ENCODE data around the gene ZBTB21.
A peak's percentile ranks its signal among the peaks of the same experiment; 100 is the strongest.

ZBTB21 gene

DNA sequence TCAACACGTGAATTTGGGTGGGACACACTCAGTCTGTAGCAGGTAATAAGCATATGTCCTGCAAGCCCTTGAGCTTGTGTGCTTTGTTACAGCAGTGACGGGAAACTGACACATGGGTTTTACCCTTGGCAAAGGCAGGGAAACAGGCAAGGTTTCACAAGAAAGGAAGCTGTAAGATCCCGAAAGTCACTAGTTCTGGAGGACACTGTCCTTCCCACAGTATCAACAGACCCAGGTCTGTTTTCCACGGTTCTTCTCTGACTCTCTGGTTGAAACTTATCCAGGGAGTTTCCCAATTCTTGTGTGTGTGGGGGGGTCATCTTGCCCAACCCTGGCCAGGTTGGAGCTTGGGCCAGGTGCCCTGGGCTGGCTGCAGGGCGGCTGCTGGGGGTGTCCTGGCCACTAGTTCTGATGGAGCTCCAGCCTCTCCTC, 29.3 kb upstream of the ZBTB21 start:
- no peak for DNase-seq

DNA sequence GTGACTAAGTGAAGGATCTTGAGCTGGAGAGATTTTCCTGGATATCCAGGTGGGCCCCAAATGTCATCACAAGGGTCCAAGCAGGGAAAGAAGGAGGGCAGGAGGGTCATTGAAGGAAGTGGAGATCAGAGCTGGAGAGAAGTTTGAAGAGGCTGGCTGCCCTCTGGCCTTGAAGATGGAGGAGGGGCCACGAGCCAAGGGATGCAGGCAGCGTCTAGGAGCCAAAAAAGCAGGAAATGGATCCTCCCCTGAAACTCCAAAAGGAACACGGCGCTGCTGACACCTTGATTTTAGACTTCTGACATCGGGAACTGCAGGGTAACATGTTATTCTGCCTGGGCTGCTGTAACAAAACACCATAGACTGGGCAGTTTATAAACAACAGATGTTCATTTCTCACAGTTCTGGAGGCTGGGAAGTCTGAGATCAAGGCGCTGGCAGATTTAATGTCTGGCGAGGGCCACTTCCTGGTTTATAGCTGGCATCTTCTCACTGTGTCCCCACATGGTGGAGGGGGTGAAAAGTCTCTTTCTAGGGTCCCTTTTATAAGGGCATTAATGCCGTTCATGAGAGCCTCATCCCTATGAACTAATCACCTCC, 28.8 kb upstream of the ZBTB21 start:
- DNase-seq = no peak

DNA sequence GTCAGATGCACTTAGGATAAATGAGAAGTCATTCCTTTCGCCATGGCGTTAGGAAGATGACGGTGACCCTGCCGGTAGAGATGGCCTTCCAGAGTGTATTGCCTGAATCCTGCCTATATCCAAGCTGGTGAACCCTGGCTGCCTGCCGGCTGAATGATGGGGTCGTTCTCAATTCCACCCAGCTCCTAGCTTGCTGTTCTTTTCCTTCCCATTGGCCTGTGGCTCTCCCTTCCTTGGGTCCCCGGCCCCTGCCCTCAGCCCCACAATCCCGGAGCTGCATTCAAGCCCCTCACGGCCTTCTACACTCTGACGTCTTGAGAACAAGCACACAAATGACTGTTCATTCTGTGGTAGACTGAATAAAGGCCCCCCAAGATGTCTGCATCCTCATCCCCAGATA, 28.2 kb upstream of the ZBTB21 start:
- DNase-seq = no peak

DNA sequence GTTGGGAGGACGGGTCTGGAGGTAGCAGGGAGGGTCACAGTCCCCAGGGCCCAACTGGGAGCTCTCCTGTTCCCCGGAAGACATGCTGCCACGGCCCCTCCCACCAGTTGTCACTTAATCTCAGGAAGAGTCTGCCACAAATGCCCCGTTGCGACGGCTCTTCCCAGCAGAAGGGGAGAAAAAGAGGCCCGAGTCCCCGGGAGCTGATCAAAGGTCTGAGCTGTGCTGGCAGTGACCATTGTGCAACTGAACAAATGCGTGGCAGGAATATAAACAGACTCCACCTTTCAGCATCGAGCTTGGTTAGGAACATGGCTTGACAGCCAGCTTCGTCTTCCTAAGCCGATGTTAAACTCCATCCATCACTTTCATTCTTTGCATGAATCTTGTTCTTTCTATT, 27.8 kb upstream of the ZBTB21 start:
- DNase-seq = no peak

DNA sequence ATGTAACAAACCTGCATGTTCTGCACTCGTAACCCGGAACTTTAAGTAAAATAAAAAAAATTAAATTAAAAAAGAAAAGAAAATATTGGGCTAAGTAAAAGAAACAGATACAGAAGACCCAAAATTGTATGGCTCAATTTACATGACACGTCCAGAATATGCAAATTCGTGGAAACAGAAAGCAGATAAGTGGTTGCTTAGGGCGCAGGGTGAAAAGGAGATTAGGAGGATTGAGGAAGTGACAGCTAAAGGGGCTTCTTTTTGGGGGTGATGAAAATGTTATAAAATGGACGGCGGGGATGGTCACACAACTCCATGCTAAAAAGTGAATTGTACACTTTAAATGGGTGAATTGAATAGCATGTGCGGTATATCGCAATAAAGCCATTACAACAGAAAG, 27.4 kb upstream of the ZBTB21 start:
- no peak for DNase-seq

DNA sequence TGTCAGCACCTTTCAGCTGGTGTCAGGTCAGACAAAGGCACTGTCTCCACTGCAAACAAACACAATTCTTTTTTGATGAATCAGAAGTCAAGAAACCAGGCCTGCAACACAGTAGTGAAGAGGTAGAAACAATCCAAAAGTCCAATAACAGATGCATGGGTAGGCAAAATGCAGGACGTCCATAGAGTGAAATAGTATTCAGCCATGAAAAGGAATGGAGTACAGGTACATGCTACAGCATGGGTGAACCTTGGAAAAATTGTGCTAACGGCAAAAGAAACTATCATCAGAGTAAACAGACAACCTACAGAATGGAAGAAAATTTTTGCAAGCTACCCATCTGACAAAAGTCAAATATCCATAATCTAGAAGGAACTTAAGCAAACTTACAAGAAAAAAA, 26.2 kb upstream of the ZBTB21 start:
- DNase-seq = no peak

DNA sequence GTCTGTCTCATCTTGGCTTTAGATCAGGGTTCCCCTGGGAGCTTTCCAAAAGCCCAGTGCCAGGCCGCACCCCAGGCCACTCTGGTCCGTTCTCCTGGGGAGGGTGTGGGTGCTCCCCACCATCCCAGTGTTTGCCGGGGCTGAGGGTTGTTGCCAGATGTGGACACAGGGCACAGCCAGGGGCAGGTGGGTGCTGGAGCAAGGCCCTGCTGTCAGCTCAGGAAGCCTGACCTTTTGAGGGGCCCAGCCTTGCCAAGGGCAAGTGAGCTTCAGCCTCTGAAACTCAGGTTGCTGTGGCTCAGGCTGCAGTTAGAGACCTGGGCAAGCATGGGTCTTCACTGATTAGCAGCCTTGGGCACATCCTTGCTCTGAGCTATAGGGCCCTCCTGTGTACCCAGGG, 22.8 kb upstream of the ZBTB21 start:
- DNase-seq = no peak

DNA sequence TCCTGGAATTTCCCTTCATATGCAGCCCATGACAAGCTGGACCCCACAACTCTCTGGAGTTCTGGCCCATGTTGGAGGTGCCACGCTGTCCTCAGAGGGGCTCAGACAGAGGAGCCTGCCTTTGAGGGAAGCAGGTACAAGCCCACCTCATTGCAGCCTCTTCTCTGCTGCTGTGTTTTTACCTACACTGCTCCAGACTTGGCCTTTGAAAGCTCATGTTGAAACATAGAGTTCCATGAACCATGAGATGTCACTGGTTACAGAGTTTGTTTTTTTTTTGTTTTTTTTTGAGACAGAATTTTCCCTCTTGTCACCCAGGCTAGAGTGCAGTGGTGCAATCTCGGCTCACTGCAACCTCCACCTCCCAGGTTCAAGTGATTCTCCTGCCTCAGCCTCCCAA, 22.1 kb upstream of the ZBTB21 start:
- no peak for DNase-seq

DNA sequence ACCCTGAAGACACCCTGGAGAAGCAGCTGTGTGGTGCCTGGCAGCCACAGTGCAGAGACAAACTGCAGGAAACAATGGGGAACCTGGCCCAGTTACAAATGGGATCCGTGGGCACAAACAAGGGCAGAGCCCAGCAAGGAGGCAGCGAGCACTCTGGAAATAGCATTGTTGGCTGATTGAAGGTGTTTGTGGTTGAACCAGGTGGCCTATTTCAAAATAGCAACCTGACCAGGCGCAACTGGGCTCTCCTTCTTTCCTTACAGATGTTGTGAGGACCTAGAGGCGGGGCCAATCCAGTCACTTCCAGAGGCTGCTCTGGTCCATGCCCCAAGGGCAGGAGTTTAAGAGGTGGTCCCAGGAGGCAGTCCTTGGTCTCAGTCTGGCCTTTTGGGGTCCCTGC, 21.7 kb upstream of the ZBTB21 start:
- DNase-seq = no peak

DNA sequence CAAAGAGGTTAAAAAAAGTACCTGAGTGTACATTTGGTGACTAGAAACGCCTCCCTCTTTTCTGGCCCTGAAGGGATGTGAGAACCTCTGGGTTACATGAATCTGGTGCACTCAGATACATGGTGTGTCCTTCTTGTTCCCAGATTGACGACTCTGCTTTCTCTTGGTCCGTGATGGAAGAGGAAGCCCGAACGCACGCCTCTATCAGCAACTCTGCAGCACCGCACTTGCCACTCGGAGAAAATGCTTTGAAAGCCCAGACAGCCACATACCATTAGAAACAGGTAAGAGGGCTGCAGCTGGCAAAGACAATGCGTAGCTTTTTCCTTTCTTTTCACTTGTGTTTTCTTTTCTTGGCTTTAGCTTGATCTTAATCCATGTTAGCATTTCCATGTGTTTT, 21.1 kb upstream of the ZBTB21 start:
- no peak for DNase-seq

DNA sequence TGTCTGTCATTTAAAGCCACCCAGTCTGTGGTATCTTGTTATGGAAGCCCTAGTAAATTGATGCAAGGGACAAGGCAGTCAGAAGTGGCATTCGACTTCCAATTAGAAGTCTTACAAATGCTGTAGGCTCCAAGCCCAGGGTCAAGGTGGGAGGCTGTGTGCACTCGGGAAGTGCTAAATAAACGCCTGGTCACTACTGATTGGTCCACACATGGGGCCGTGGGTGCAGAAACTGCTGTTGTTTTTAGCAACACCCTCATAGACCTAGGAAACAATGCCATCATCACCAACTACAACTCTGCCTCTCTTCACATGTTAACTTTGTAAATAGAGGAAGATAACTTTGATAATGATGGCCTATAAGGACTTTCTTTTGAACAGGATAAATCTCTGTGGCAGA, 20.2 kb upstream of the ZBTB21 start:
- DNase-seq = no peak

DNA sequence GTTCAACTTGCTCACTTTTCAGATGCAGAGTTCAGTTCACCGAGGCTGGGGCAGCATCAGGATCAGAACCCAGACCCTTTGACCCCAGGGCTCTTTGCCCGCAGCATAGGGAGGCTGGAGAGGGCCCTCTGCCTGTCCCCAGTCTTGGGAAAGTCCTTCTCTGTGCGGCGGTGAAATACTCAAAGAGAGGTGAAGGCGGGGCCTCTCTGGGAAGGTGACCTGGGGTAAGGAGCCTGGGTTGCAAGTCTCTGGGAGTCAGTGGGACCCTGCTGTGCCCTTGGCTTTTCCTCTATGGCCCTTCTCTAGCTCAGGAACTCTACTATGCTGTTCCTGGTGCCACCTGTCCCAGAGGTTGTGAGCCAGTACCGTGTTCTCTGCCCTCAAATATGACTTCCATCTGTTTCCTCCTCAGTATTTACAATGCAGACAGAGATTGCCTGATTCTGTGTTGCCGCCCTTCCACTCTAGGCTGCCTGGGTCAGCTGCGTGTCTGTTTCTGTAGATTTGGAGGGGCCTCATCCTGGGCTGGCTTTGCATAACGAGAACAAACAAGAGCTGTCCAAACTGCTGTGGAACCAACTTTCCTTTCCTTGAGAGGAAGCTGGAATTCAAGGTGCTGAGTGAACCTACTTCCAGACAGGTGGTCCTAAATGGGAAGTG, 18.7 kb upstream of the ZBTB21 start:
- no peak for DNase-seq

DNA sequence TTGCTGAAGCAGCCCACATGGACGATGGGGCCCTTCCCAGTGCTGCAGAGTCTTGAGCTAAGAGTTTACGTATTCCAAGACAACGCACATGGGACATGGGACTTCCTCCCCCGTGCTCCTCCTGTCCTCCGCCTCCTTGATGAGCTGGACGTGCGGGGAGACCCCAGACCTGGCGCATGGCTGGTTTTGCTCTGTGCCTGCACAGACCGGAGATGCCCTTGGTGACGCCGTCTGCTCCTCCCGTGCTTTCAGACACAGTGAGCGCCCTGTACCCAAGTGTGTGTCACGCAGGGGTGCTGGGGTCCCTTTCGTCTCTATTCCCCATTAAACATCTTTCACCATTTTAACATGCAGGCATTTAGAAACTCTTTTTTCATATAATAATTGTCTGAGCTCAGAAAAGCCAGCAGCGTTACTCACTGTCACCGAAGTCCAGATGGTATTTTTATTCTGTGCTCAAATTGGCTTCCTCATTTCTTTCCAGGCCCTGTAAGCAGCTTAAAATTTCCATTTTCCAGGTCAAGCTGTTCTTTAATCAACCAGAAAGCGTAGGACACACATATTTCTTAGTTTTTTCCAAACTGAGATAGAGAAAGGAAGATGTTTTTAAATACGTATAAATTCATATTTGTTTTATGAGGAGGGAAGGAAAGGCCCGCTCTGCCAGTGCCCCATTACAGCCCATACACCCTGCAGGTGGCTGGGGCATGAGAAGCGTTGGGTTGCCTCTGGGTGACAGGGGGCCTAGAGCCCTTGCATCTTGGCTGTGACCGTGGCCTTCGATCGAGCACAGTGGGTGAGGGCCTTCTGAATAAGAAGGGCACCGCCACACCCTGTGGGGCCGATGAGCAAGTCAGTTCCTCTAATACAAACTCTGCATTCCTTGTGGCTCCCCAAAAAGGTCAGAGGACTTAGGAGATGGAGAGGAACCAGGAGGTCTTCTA, 17.9 kb upstream of the ZBTB21 start:
- DNase-seq = peak in 1 of 2 experiments; percentile 11

DNA sequence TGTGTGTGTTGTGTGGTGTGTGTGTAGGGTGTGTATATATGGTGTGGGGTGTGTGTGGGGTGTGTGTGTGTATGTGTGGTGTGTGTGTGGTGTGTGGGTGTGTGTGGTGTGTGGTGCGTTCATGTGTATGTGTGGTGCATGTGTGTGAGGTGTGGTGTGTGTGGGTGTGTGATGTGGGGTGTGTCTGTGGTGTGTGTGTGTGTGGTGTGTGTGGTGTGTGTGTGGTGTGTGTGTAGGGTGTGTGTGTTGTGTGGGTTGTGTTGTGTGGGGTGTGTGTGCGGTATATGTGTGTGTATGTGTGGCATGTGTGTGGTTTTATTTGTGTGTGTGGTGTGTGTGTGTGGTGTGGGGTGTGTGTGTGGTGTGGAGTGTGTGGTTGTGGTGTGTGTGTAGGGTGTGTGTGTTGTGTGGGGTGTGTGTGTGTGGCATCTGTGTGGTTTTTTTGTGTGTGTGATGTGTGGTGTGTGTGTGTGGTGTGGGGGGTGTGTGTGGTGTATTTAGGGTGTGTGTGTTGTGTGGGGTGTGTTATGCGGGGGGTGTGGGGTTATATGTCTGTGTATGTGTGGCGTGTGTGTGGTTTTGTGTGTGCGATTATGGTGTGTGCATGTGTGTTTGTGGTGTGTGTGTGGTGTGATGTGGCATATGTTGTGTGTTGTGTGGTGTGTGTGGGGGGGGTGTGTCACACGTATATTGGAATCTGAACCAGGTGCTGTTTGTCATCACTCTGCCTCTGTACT, 17.1 kb upstream of the ZBTB21 start:
- DNase-seq = no peak

DNA sequence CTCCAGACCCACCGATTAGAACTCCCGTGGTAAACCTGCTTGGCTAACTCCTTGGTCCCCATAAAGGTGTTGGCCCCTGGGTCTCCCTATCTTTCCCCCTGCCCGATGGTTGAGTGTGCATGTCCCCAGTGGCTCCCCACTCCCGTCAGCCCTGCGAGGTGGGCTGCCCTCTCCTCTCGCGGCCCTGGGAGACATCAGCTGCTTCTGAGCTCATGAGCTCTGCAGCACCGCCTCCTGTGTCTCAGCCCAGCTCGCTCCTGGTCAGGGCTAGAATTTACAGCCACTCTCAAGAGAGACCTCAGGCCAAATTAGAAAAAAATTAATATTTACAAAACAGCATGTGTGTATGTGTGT, 15.9 kb upstream of the ZBTB21 start:
- DNase-seq = no peak

DNA sequence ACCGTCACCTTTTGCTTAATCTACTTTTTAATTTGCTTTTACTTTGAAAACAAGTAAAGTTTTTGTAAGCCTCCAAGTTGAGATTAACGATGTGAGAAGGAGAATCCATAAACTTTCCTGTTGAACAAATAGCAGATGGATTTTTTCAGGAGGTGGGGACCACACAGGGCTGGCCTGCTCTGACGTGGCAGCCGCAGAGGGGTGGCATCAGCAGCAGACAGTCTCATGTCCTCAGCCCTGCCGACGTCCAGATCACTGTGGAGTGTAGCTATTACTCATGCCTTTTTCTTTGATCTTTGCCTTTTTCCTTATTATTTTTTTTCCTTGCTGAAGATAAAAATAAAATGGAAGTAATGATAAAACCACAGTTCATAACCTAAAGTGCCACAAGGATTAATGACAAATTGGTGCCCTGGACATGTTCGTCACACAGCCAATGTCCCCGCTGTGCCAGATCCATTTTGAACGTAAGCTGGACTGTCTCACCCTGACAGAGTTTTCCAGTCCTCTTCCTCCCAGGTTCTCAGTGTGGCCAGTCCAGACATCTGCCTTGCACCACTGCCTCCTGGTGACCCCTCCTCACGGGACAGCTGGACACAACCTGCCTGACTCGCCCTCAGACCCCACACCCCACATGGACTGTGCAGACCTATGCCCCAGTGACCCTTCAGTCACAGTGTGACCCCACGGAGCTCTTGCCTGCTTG, 15.4 kb upstream of the ZBTB21 start:
- no peak for DNase-seq

DNA sequence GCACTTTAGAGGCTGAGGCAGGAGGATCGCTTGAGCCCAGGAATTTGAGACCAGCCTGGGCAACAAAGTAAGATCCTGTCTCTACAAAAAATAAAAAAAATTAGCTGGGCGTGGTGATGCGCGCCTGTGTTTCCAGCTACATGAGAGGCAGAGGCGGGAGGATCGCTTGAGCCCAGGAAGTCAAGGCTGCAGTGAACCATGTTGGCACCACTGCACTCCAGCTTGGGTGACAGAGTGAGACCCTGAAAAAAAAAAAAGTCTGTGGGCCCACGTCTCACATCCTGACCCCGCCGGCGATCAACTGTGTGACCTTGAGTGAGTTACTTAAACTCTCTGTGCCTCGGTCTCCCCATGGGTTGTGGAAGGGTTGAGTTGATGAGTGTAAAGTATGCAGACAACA, 12.7 kb upstream of the ZBTB21 start:
- DNase-seq = no peak

DNA sequence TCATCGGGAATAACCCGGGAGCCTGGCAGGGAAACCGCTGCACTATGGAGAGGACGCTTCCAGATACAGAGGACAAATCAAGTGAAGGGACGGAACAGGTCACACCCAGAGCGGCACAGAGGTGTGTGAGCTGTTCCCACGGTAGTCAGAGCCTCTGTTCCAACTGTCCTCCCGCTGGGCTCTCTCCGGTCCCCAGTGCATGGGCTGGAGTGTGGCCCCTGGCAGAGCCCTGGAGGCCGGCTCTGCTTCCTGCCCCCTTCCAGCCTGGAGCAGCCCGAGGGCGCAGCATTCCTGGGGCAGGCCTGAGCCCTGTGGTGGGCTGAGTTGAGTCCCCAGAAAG, 11.9 kb upstream of the ZBTB21 start:
- no peak for DNase-seq

DNA sequence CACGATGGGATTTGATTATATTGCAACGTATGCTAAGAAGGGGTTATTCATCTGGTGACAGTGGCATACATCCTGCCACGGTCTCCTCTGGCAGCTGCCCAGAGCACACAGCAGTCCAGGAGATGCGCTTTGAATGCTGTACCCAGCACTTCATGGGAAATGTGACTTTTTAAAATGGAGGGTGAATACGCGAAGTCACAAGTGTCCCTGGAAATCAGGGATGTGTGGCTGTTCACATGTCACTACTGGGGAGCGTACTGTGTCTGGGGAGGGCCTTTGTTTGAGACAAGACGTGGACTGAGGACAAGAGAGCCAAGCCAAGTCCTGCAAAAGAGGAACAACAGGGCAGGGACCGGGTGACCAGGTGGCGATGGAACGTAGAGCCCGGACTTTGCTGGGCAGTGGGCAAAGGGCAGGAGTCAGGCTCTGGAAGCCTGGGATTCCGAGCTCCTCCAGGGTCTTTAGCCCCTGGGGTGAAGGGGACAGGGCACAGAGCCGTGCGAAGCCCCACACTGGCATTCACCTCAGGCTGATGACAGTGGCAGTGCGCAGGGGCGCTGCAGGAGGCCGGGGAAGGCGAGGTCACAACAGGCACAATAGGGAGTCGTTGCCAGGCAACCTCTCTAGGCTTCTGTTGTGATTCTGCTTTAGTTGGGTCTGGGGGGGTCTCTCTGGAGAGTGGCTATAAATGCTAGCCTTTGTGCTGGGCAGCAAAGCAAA, 11.4 kb upstream of the ZBTB21 start:
- DNase-seq = no peak

DNA sequence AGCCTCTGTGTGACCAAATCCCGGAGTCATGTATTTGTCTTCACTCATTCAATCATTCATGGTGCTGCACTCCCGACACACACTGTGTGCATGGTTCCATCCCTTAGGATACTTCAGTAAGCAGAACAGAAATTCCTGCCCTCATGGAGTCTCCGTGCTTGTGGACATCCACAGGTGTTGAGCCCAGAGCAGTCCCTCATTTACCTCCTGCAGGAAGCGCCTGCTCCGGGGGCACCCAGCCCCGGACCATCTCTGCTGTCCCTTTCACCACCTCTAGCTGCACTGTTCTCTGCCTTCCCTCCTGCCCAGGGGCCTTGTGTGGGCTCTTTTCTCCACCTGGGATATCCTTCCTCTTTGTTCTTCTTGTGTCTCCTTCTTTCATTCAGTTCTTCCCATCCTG, 9.5 kb upstream of the ZBTB21 start:
- no peak for DNase-seq

DNA sequence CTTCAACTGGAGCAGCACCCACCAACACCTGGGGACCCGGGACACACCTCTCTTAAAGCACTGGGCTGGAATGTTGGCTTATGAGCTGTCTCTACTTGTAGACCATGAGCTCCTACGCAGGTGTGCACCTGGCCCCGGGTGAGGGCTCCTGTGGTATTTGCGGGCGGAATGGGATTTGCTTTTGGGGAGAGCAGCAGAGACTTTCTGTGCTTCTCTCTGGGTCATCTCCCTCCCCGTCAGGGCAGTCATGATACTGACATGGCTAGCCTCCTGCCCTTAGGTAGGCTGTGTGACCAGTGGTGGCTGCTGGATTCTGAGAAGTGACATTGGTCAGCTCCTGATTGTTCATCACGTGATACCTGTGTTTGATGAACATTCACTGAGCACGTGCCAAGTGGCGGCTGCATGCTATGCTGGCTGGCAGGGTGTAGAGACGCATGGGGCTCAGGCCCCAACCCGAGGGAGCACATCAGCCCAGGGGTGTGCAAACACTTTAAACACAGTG, 9.0 kb upstream of the ZBTB21 start:
- no peak for DNase-seq

DNA sequence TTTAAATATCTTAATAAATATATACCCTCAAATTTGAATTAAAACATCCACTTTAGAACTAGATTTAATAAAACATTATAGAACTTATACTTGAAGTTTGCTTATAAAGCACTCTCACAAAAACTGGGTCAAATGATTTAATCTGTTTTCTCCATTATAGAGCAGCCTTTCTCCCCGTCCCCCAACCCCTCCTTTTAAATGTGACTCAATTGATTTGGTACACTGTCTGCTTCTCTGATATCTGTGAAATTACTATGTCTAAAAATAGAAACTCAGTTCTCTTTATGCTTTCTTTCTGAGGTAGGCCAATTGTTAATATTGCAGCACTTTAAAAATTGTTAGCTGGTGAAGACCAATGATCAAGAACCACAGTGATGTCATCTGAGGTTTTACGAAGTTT, 6.9 kb upstream of the ZBTB21 start:
- DNase-seq = no peak

All from Kasumi-1 (cell line).